ENCODE measurements around the gene FGF3. TPM values are rescaled to one million over a fixed set of nuclear protein-coding genes. Genes with fewer than 3 reads are reported as not detected.

FGF3 gene
- polyA plus RNA-seq, 1 of the 3 experiments (the other 2 are of a cell fraction), result not detected

DNA sequence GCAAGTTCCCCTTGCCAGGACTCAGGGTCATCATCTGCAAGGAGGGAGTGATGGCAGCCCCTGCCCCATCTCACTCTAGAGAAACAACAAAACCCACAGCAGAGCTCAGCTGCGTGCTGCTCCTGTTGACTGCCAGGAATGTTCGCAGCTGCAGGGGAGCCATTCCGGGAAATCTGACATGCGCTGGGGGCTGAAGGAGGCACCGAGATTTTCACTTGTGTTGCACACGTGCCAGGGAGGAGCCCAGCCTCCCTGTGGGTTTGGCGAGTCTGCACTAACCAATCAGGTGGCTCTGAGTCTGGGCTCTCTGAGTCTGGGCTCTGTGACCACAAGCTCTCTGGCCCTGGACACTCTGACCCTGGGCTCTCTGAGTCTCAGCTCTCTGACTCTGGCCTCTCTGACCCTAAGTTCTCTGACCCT is 10.5 kb downstream of the FGF3 start (continued):
- TF ChIP-seq, protein P1, sequence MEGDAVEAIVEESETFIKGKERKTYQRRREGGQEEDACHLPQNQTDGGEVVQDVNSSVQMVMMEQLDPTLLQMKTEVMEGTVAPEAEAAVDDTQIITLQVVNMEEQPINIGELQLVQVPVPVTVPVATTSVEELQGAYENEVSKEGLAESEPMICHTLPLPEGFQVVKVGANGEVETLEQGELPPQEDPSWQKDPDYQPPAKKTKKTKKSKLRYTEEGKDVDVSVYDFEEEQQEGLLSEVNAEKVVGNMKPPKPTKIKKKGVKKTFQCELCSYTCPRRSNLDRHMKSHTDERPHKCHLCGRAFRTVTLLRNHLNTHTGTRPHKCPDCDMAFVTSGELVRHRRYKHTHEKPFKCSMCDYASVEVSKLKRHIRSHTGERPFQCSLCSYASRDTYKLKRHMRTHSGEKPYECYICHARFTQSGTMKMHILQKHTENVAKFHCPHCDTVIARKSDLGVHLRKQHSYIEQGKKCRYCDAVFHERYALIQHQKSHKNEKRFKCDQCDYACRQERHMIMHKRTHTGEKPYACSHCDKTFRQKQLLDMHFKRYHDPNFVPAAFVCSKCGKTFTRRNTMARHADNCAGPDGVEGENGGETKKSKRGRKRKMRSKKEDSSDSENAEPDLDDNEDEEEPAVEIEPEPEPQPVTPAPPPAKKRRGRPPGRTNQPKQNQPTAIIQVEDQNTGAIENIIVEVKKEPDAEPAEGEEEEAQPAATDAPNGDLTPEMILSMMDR (IDR thresholded peaks at IDR 0.05), result no peak
- TF ChIP-seq NFIC (IDR thresholded peaks at IDR 0.05; ENCODE audit: borderline replicate concordance) (no peak), SMC3 (IDR thresholded peaks at IDR 0.05; ENCODE audit: low read depth, low read length) (no peak), GATA2 (CRISPR knock-in tag; IDR thresholded peaks at IDR 0.05) (no peak), FOSL2 (IDR thresholded peaks at IDR 0.05; ENCODE audit: borderline replicate concordance, low read depth) (no peak), ELF1 (IDR thresholded peaks at IDR 0.05) (no peak), GABPA (IDR thresholded peaks at IDR 0.05; ENCODE audit: low read depth) (no peak), MEF2A (IDR thresholded peaks at IDR 0.05; ENCODE audit: borderline replicate concordance, low read depth) (no peak)

DNA sequence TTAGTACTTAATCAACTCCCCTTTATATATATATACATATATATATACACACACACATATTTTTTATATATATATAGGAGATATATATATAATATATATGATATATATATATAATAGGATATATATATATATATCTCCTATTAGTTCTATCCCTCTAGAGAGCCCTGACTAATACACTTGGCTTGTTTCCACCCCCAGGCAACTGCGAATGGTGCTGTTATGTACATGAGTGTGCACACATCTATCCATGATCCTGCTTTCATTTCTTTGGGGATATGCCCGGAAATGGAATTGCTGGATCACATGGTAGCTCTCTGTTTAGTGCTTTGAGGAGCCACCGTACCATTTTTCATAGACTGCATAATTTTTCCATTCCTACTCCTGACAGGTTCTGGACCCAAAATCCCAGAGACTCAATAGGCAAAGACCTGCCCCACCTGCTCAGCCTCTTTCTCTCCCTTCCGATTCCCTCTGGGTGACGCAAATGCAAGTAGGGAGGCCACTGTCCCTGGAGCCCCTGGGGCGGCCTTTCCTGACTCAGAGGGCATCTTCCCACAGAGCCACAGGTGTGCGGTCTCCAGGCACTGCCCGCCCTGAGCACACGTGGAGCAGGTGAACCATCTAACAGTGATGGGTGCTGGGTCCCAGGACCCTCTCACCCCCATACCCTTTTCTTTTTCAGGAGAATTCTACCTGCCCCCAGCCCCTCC is 12.0 kb downstream of the FGF3 start:
- Histone ChIP-seq H3K9ac (no peak overlapping the region), H3K27ac (ENCODE audit: low read depth in 2 of 2, low read length in 1 of 2) (no peak overlapping the region), H4K20me1 (ENCODE audit: insufficient read depth) (no peaks in the 10 kb centered on the region), H3K4me3 (ENCODE audit: low read depth in 2 of 2, low read length in 1 of 2) (no peak overlapping the region), H2AFZ (ENCODE audit: low read depth) (no peak overlapping the region), H3K36me3 (replicated peaks in 1 of 2; ENCODE audit: control insufficient read depth in 1 of 2, insufficient read depth in 2 of 2, low read length in 1 of 2) (no peaks in the 10 kb centered on the region), H3F3A (replicated peaks; ENCODE audit: insufficient read depth) (no peaks in the 10 kb centered on the region), H3K4me1 (ENCODE audit: control insufficient read depth in 1 of 2, insufficient read depth in 2 of 2, low read depth in 1 of 2, low read length in 1 of 2) (peaks cover 0 to 8% of the 10 kb centered on the region in 2 experiments; a peak in 1 of 4 replicates), H3K4me2 (no peak overlapping the region), H3K79me2 (ENCODE audit: insufficient read depth) (no peaks in the 10 kb centered on the region), H3K9me3 (no peaks in the 10 kb centered on the region), H3K9me2 (no peaks in the 10 kb centered on the region), H3K27me3 (ENCODE audit: insufficient read depth) (no peaks in the 10 kb centered on the region)
- 70% methylated on average over 9 of the region's 9 CpGs for WGBS (ENCODE audit: low lambda C conversion rate)
- POLR2A ChIA-PET, result no interaction called here
- CTCF ChIA-PET, result no interaction called here
- no peak for DNase-seq
- TF ChIP-seq, protein P2, sequence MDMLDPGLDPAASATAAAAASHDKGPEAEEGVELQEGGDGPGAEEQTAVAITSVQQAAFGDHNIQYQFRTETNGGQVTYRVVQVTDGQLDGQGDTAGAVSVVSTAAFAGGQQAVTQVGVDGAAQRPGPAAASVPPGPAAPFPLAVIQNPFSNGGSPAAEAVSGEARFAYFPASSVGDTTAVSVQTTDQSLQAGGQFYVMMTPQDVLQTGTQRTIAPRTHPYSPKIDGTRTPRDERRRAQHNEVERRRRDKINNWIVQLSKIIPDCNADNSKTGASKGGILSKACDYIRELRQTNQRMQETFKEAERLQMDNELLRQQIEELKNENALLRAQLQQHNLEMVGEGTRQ (IDR thresholded peaks at IDR 0.05; ENCODE audit: borderline replicate concordance, low read depth, low read length), result no peak
- TF ChIP-seq SIN3A (IDR thresholded peaks at IDR 0.05; ENCODE audit: borderline replicate concordance, low read depth, low read length) (no peak), FOXM1 (IDR thresholded peaks at IDR 0.05; ENCODE audit: low read depth) (no peak), RCOR1 (IDR thresholded peaks at IDR 0.05; ENCODE audit: low read length) (no peak), JUND (IDR thresholded peaks at IDR 0.05) (no peak), GABPA (IDR thresholded peaks at IDR 0.05; ENCODE audit: low read depth) (no peak), EP300 (IDR thresholded peaks at IDR 0.05; ENCODE audit: borderline replicate concordance in 1 of 2, low read depth in 1 of 2, low read length in 1 of 2) (no peak), TCF12 (IDR thresholded peaks at IDR 0.05) (no peak), POLR2AphosphoS5 (IDR thresholded peaks at IDR 0.05; ENCODE audit: low read depth, low read length) (no peak), MXI1 (IDR thresholded peaks at IDR 0.05; ENCODE audit: low read depth, low read length) (no peak), MEF2A (IDR thresholded peaks at IDR 0.05; ENCODE audit: borderline replicate concordance, low read depth) (no peak), RXRA (IDR thresholded peaks at IDR 0.05; ENCODE audit: borderline replicate concordance, low read depth) (no peak), RAD21 (IDR thresholded peaks at IDR 0.05; ENCODE audit: low read length) (no peak)
- TF ChIP-seq, protein P3, sequence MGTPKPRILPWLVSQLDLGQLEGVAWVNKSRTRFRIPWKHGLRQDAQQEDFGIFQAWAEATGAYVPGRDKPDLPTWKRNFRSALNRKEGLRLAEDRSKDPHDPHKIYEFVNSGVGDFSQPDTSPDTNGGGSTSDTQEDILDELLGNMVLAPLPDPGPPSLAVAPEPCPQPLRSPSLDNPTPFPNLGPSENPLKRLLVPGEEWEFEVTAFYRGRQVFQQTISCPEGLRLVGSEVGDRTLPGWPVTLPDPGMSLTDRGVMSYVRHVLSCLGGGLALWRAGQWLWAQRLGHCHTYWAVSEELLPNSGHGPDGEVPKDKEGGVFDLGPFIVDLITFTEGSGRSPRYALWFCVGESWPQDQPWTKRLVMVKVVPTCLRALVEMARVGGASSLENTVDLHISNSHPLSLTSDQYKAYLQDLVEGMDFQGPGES (IDR thresholded peaks at IDR 0.05; ENCODE audit: low read depth, low read length), result no peak
